HepG2 (cell line): ENCODE measurements around the gene CDC26. TPM values are rescaled to one million over a fixed set of nuclear protein-coding genes. Genes with fewer than 3 reads are reported as not detected.

Source experiments
- ATAC-seq: fragments of 200-7000 bp; cut with Tn5 transposase; 3 replicates; pipeline ENCODE4 v1.9.1; 2020; ENCODE audit warnings: mild to moderate bottlenecking, moderate library complexity
- BruUV-seq: library from RNA; stranded (reverse); fragments of 400-500 nt; replicated peaks from 2 replicates; lab custom pipeline; 2021; lab: Mats Ljungman, UMichigan
- CTCF ChIA-PET: fragments of 300-600 bp; formaldehyde crosslinking; extraction: SDS; loops from one replicate; lab custom pipeline; 2021; ENCODE audit warnings: low total read pairs, inconsistent platforms, low intra/inter-chr PET ratio; lab: Yijun Ruan, JAX
- POLR2A ChIA-PET: fragments of 350-600 bp; sonication (Branson Sonifier 250); formaldehyde crosslinking; loops from one replicate; lab custom pipeline; 2020; ENCODE audit warnings: antibody characterized with exemption, inconsistent platforms; lab: Yijun Ruan, JAX
- DNase-seq: peaks from one replicate; pipeline ENCODE4 v3.0.0-alpha.2; 2015; ENCODE audit warnings: low spot score
- FAIRE-seq: peaks from 3 replicates; lab custom pipeline; 2011; peaks lifted over from hg19 to GRCh38; lab: Jason Lieb, UNC
- H2AFZ ChIP-seq: one replicate; pipeline ENCODE4 v1.6.1; 2011; ENCODE audit warnings: low read length, inconsistent platforms
- H3K27ac ChIP-seq: fragments of 300-600 bp; 3 replicates; pipeline ENCODE4 v1.8.0; 2011; ENCODE audit warnings: mixed run types, mild to moderate bottlenecking, mixed read lengths, low read length, inconsistent platforms; ENCODE audit not compliant: insufficient read depth; ENCODE audit errors: extremely low read length
- H3K27me3 ChIP-seq, 2 experiments: fragments of 200-600 bp in 1 of 2; 2 replicates in 1 of 2; 3 replicates in 1 of 2; pipeline versions ENCODE4 v1.6.0 to v1.8.0; 2011; ENCODE audit warnings: low read length in 2 of 2, mild to moderate bottlenecking in 2 of 2, moderate library complexity in 2 of 2, inconsistent platforms in 1 of 2; ENCODE audit not compliant: insufficient read depth in 2 of 2, control insufficient read depth in 1 of 2
- H3K36me3 ChIP-seq, 2 experiments: fragments of 200-600 bp in 1 of 2; replicated peaks in 1 of 2; 2 replicates in 1 of 2; 3 replicates in 1 of 2; pipeline versions ENCODE4 v1.5.1 to v1.8.0; 2011; ENCODE audit warnings: low read length in 2 of 2, inconsistent platforms in 1 of 2; ENCODE audit not compliant: insufficient read depth in 2 of 2, control insufficient read depth in 1 of 2
- H3K4me1 ChIP-seq: 2 replicates; pipeline ENCODE4 v1.5.1; 2012; ENCODE audit warnings: low read length, inconsistent platforms; ENCODE audit not compliant: insufficient read depth
- H3K4me2 ChIP-seq: 2 replicates; pipeline ENCODE4 v1.6.0; 2011; ENCODE audit warnings: low read depth, low read length, inconsistent platforms
- H3K4me3 ChIP-seq, 3 experiments: fragments of 200-600 bp in 1 of 3; sonication (generic), shearing (Covaris generic) in 1 of 3; replicated peaks in 1 of 3; 2 replicates each; pipeline ENCODE4 v1.5.1; 2011 to 2016; ENCODE audit warnings: low read length in 3 of 3, inconsistent platforms in 2 of 3, low read depth in 2 of 3, mild to moderate bottlenecking in 2 of 3, control low read depth in 1 of 3, mixed read lengths in 1 of 3; ENCODE audit not compliant: insufficient read depth in 1 of 3
- H3K79me2 ChIP-seq: one replicate; pipeline ENCODE4 v1.6.1; 2011; ENCODE audit warnings: low read length, inconsistent platforms; ENCODE audit not compliant: insufficient read depth
- H3K9ac ChIP-seq: 2 replicates; pipeline ENCODE4 v1.6.0; 2011; ENCODE audit warnings: mild to moderate bottlenecking, low read depth, low read length, inconsistent platforms; ENCODE audit not compliant: insufficient read depth
- H3K9me3 ChIP-seq: 2 replicates; pipeline ENCODE4 v1.5.1; 2012; ENCODE audit warnings: mild to moderate bottlenecking, low read length
- H4K20me1 ChIP-seq: 2 replicates; pipeline ENCODE4 v1.6.0; 2011; ENCODE audit warnings: inconsistent platforms, mild to moderate bottlenecking, low read length, moderate library complexity; ENCODE audit not compliant: insufficient read depth
- ATF7 ChIP-seq, 2 experiments: fragments of 450-650 bp in 1 of 2; sonication (generic) in 1 of 2; formaldehyde crosslinking in 1 of 2; IDR thresholded peaks; 2 replicates each; pipeline versions ENCODE4 v1.4.0 to v1.6.1; 2016 to 2020; ENCODE audit warnings: antibody characterized with exemption in 1 of 2, mild to moderate bottlenecking in 1 of 2, missing genetic modification reagents in 1 of 2
- HIC2 ChIP-seq: sonication (generic); formaldehyde crosslinking; IDR thresholded peaks from 2 replicates; pipeline ENCODE4 v1.9.0; 2022; ENCODE audit warnings: low read depth, missing genetic modification reagents
- HMG20A ChIP-seq: IDR thresholded peaks from 2 replicates; pipeline ENCODE4 v1.6.1; 2016; ENCODE audit warnings: borderline replicate concordance
- KDM4B ChIP-seq: sonication (generic); formaldehyde crosslinking; IDR thresholded peaks from 2 replicates; pipeline ENCODE4 v1.4.0; 2020; ENCODE audit warnings: missing genetic modification reagents
- SALL1 ChIP-seq: sonication (generic); formaldehyde crosslinking; IDR thresholded peaks from 2 replicates; pipeline ENCODE4 v1.8.0; 2022; ENCODE audit warnings: mild to moderate bottlenecking, missing genetic modification reagents
- SP1 ChIP-seq, 2 experiments: fragments of 450-650 bp in 1 of 2; sonication (generic) in 1 of 2; formaldehyde crosslinking in 1 of 2; IDR thresholded peaks; 2 replicates each; pipeline versions ENCODE4 v1.4.0 to v1.6.1; 2016 to 2020; ENCODE audit warnings: missing genetic modification reagents in 1 of 2
- TSC22D2 ChIP-seq: sonication (generic); formaldehyde crosslinking; IDR thresholded peaks from 2 replicates; pipeline ENCODE4 v1.5.1; 2020; ENCODE audit warnings: missing genetic modification reagents, mild to moderate bottlenecking, borderline replicate concordance
- ZNF256 ChIP-seq: sonication (generic); formaldehyde crosslinking; conservative IDR thresholded peaks from 2 replicates; pipeline ENCODE4 v1.4.0; 2020; ENCODE audit warnings: missing genetic modification reagents
- ZNF510 ChIP-seq: sonication (generic); formaldehyde crosslinking; IDR thresholded peaks from 2 replicates; pipeline ENCODE4 v1.4.0; 2020; ENCODE audit warnings: low read depth, mild to moderate bottlenecking, missing genetic modification reagents
- ZNF549 ChIP-seq: sonication (generic); formaldehyde crosslinking; IDR thresholded peaks from 2 replicates; pipeline ENCODE4 v1.5.0; 2020; ENCODE audit warnings: missing genetic modification reagents
- WGBS: methylation state at CpG from one replicate; pipeline ENCODE4 v1.1.6; 2017; ENCODE audit warnings: low lambda C conversion rate; 5-methylcytosine and 5-hydroxymethylcytosine counted together
- in situ Hi-C: cut with HindIII; loops from 2 replicates; pipeline ENCODE4 v1.10.0; 2017; ENCODE audit warnings: low pct_unique_long_range_greater_than_20kb; ENCODE audit not compliant: extremely low pct_ligation_motif_present
- intact Hi-C: fragments of 100-400 bp; cut with micrococcal nuclease; formaldehyde crosslinking; loops from one replicate; pipeline ENCODE4 v1.10.0; 2022; ENCODE audit not compliant: unreplicated experiment
- polyA plus RNA-seq, 8 experiments: library from polyadenylated mRNA; depleted of rRNA in 3 of 8; stranded (reverse) in 7 of 8; unstranded in 1 of 8; fragments of >200 nt; fragmentation: Illumina TruSeq in 4 of 8; extraction: Trizol in 4 of 8; gene quantifications; 2 replicates each; pipeline versions ENCODE4 v1.2.1 to v1.2.3, GENCODE V29; 2011 to 2016; ENCODE audit warnings: low read depth in 4 of 8, missing spikeins in 1 of 8, mixed read lengths in 1 of 8; ENCODE audit not compliant: insufficient read depth in 1 of 8
- total RNA-seq, 5 experiments: library from RNA; depleted of rRNA; stranded (reverse); fragments of >200 nt; fragmentation: Illumina TruSeq; extraction: Trizol; gene quantifications; 2 replicates each; pipeline ENCODE4 v1.2.3, GENCODE V29; 2016; ENCODE audit warnings: low read depth in 1 of 5

Gene CDC26
- total and polyA plus RNA-seq, 2 of the 13 experiments (the other 11 are each of a cell fraction or from before 2014, with no cell fraction given): 26.6 to 57.9 TPM

GRCh38 chr9:113269355-113269754 is 6.0 kb downstream of the CDC26 start (continued):
- no peak for TF ChIP-seq HMG20A (CRISPR knock-in tag)
- TF ChIP-seq HIC2 (CRISPR knock-in tag): no peak
- TF ChIP-seq TSC22D2: no peak

DNA sequence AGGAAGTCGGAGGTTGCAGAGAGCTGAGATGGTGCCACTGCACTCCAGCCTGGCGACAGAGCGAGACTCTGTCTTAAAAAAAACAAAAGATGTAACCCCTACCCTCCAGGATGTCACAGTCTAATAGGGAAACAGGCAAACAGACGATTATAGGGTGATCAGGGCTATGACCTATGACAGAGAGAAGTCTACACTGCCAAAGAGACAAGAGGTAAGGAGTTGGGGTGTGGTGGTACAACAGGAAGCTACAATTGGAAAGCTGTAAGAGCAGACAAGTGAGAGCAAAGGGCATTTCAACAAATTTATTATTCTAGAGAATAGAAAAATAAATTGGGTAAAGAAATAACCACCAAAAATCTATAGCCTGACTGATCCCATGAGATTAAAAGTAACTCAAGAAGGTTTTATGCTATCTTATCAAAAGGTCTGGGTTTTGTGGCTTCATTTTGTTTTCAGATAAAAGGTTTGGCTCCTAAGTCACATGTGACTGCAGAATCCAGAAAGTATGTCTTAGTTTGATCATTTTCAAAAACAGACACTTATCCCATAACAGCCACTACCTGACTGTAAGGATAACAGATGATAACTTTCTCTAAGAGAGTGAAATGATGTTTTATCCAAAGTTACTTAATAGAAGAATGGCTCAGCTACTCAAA is 7.3 kb downstream of the CDC26 start:
- H3K9ac ChIP-seq: no peak overlapping the region
- no peak overlapping the region for H3K4me3 ChIP-seq
- no peak for FAIRE-seq
- H3K4me2 ChIP-seq: no peak overlapping the region
- ATAC-seq: no peak; the same call in 2 of the 3 replicates
- ChIA-PET POLR2A (no interaction called here), CTCF (no interaction called here)
- H3K27ac ChIP-seq: no peak overlapping the region
- H3K79me2 ChIP-seq: no peaks in the 10 kb centered on the region
- H3K9me3 ChIP-seq: no peaks in the 10 kb centered on the region
- no peak for TF ChIP-seq SALL1 (CRISPR knock-in tag)
- no peak for TF ChIP-seq ATF7 (IDR thresholded peaks at IDR 0.05)
- no peak for TF ChIP-seq ATF7 (CRISPR knock-in tag; IDR thresholded peaks at IDR 0.05)
- no peak for TF ChIP-seq ZNF549 (CRISPR knock-in tag)
- no peak for TF ChIP-seq SP1 (IDR thresholded peaks at IDR 0.05)
- no peak for TF ChIP-seq SP1 (CRISPR knock-in tag; IDR thresholded peaks at IDR 0.05)
- no peak for TF ChIP-seq ZNF256 (CRISPR knock-in tag)
- no peak for TF ChIP-seq KDM4B
- TF ChIP-seq ZNF510 (CRISPR knock-in tag): no peak
- H2AFZ ChIP-seq: no peak overlapping the region
- WGBS: 92% methylated on average over 4 of the region's 4 CpGs
- H4K20me1 ChIP-seq: no peaks in the 10 kb centered on the region
- H3K27me3 ChIP-seq: no peaks in the 10 kb centered on the region
- DNase-seq: no peak
- peaks cover 14 to 47% of the 10 kb centered on the region in 2 experiments for H3K36me3 ChIP-seq
- BruUV-seq: no TSS peak
- intact Hi-C loops: no loop called here
- 0 out of 2 replicates have a peak, but pooled peaks cover under 1% of the 10 kb centered on the region for H3K4me1 ChIP-seq
- in situ Hi-C loops: no loop called here
